Pancreas (tissue), 10 donors: Measurements from ENCODE around the gene ADAM23. TPM values are rescaled to one million over a fixed set of nuclear protein-coding genes. Genes with fewer than 3 reads are reported as not detected.

Experiments used
- ATAC-seq, 4 donors: fragments of 200-7000 bp; cut with Tn5 transposase; one replicate each; pipeline versions ENCODE4 v1.8.0 to v1.9.1; 2020; ENCODE audit warnings: mild to moderate bottlenecking in 4 of 4, moderate library complexity in 4 of 4
- DNase-seq, 6 donors: peaks; one replicate each; pipeline ENCODE4 v3.0.0-alpha.2; 2020
- FAIRE-seq: peaks from 2 replicates; lab custom pipeline; 2012; peaks lifted over from hg19 to GRCh38; lab: Jason Lieb, UNC
- H3K27ac ChIP-seq, 4 donors: fragments of 200-600 bp; sonication (generic); 1 replicate in 3 of 4; 2 replicates in 1 of 4; pipeline versions ENCODE4 v1.5.0 to v1.8.0; 2020
- H3K27me3 ChIP-seq, 4 donors: fragments of 200-600 bp; one replicate each; pipeline ENCODE4 v1.8.0; 2021
- H3K36me3 ChIP-seq, 3 donors: fragments of 200-600 bp; sonication (generic) in 1 of 3; one replicate each; pipeline versions ENCODE4 v1.5.0 to v1.8.0; 2020 to 2021
- H3K4me1 ChIP-seq, 3 donors: fragments of 200-600 bp; one replicate each; pipeline ENCODE4 v1.8.0; 2021
- H3K4me3 ChIP-seq, 4 donors: fragments of 200-600 bp; sonication (generic) in 2 of 4; one replicate each; pipeline versions ENCODE4 v1.5.0 to v1.8.0; 2020 to 2021
- H3K9me3 ChIP-seq, 4 donors: fragments of 200-600 bp; one replicate each; pipeline ENCODE4 v1.8.0; 2021
- WGBS, 2 donors: extraction: QIAGEN DNeasy Blood & Tissue Kit; methylation state at CpG; one replicate each; pipeline ENCODE4 v1.1.7; 2013; 5-methylcytosine and 5-hydroxymethylcytosine counted together
- intact Hi-C, 3 donors: fragments of 100-400 bp; cut with DNase I; formaldehyde crosslinking; loops; one replicate each; pipeline versions ENCODE4 v1.11.1 to v1.14.2; 2022
- polyA plus RNA-seq, 2 donors: library from polyadenylated mRNA; stranded (reverse); fragments of 200-250 nt; gene quantifications; one replicate each; pipeline ENCODE4 v1.2.3, GENCODE V29; 2013
- total RNA-seq, 6 donors: library from RNA; stranded (reverse); fragmentation: NEBNext Ultra II Directional in 4 of 6; extraction: Animal tissue kit (Norgen Biotek cat#: 25700) in 4 of 6; gene quantifications; one replicate each; pipeline versions ENCODE4 v1.2.1 to v1.2.4, GENCODE V29; 2021 to 2023
- TF ChIP-seq, protein P1 (sequence below), 4 donors: fragments of 200-600 bp; sonication (generic) in 3 of 4; IDR thresholded peaks; one replicate each; pipeline versions ENCODE4 v1.5.0 to v1.8.0; 2021; ENCODE audit warnings: antibody characterized with exemption in 4 of 4
- donor health status: healthy with polysubstance abuse.
- donor health status: DM: no; HTN: no; CAD: no; lungs with moderate emphysema.
- donor health status: DM: no; HTN: no; CAD: no.
- donor health status: control.
- donor health status: control.
- donor health status: Bipolar disorder and iron deficiency.
- donor health status: DM: yes; HTN: yes; CAD: no.
- donor health status: DM: no; HTN: no; CAD: no.
- donor health status: DM: no; HTN: no; CAD: no.
- donor health status: DM: yes; HTN: yes; CAD: no.

Gene ADAM23
- total and polyA plus RNA-seq, 8 donors = 0.11 to 0.92 (median 0.55) TPM

DNA sequence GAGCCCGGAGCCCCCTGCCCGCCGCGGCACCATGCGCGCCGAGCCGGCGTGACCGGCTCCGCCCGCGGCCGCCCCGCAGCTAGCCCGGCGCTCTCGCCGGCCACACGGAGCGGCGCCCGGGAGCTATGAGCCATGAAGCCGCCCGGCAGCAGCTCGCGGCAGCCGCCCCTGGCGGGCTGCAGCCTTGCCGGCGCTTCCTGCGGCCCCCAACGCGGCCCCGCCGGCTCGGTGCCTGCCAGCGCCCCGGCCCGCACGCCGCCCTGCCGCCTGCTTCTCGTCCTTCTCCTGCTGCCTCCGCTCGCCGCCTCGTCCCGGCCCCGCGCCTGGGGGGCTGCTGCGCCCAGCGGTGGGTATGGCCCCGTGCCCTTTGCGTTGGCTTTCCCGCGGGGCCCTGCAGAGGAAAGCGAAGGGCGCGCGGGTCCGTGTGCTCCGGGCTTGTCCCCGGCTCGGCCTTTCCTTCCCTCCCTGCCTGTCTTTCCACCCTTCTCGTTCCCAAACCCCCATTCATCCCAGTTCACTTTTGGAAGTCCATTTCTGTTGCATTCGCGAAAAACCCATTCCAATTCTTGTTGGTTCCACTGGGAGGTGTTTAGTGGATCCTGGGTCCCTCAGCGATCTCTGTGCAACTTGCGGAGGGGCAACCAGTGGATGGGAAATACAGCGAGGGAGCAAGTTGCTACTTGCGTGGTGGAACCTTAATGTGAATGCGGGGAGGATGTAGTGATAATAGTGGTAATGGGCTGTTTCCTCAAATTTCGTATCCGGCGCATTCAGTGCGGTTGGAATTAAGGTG lies 599 bp downstream of the ADAM23 start:
- peak in 3 of 6 donors; percentile 15 to 63 (median 50) for DNase-seq
- H3K4me3 ChIP-seq = peak overlapping the region; percentile 1 to 43 (median 24)
- no peak for FAIRE-seq
- ATAC-seq = peak in 3 of 4 donors; percentile 56 to 84 (median 64)
- WGBS, 2 donors = 4 to 5% methylated on average over 57 to 77 of the region's 77 CpGs
- no peak overlapping the region for H3K27ac ChIP-seq
- no peaks in the 10 kb centered on the region for H3K9me3 ChIP-seq
- TF ChIP-seq, protein P1, sequence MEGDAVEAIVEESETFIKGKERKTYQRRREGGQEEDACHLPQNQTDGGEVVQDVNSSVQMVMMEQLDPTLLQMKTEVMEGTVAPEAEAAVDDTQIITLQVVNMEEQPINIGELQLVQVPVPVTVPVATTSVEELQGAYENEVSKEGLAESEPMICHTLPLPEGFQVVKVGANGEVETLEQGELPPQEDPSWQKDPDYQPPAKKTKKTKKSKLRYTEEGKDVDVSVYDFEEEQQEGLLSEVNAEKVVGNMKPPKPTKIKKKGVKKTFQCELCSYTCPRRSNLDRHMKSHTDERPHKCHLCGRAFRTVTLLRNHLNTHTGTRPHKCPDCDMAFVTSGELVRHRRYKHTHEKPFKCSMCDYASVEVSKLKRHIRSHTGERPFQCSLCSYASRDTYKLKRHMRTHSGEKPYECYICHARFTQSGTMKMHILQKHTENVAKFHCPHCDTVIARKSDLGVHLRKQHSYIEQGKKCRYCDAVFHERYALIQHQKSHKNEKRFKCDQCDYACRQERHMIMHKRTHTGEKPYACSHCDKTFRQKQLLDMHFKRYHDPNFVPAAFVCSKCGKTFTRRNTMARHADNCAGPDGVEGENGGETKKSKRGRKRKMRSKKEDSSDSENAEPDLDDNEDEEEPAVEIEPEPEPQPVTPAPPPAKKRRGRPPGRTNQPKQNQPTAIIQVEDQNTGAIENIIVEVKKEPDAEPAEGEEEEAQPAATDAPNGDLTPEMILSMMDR (IDR thresholded peaks at IDR 0.05) = no peak
- H3K36me3 ChIP-seq = no peaks in the 10 kb centered on the region
- intact Hi-C loops = no loop called here
- peaks cover 0 to 4% (median 0%) of the 10 kb centered on the region in 3 donors for H3K4me1 ChIP-seq
- peaks cover 0 to 4% (median 0%) of the 10 kb centered on the region in 4 donors for H3K27me3 ChIP-seq

GRCh38 chr2:206445948-206446347 lies 2.6 kb downstream of the ADAM23 start:
- ATAC-seq = no peak

DNA sequence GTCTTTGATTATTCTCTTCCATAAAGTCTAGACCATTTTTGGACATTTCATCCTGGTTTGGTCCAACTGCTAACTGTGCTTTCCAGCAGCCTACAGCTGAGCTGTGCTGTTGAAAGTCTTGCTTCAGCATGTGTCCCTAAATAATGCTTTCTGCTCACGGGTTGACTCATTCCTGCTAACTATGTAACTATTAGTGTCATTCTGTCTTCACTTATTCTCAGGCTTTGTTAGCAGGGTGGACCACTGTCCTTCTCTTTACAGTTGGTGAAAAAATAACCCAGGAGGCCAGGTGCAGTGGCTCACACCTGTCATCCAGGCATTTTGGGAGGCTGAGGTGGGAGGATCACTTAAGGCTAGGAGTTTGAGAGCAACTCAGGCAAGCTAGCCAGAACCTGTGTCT lies 8.9 kb downstream of the ADAM23 start:
- H3K27me3 ChIP-seq = no peaks in the 10 kb centered on the region
- ATAC-seq (no peak), DNase-seq (no peak), FAIRE-seq (no peak)
- intact Hi-C loops = no loop called here
- no peaks in the 10 kb centered on the region for H3K4me1 ChIP-seq
- no peak overlapping the region for H3K4me3 ChIP-seq
- 67 to 72% methylated on average over 1 of the region's 1 CpG for WGBS, 2 donors
- H3K9me3 ChIP-seq = no peaks in the 10 kb centered on the region
- TF ChIP-seq, protein P1 (IDR thresholded peaks at IDR 0.05) = no peak
- no peak overlapping the region for H3K27ac ChIP-seq
- no peaks in the 10 kb centered on the region for H3K36me3 ChIP-seq

More at GRCh38 chr2:206445948-206446347, 2.6 kb downstream of the ADAM23 start:
- no peak for DNase-seq
- H3K4me3 ChIP-seq = no peak overlapping the region
- TF ChIP-seq, protein P1 (IDR thresholded peaks at IDR 0.05) = no peak
- 70 to 82% methylated on average over 2 of the region's 2 CpGs for WGBS, 2 donors
- peaks cover 0 to 4% (median 0%) of the 10 kb centered on the region in 4 donors for H3K27me3 ChIP-seq
- H3K9me3 ChIP-seq = no peaks in the 10 kb centered on the region
- no peak for FAIRE-seq
- intact Hi-C loops = no loop called here
- peaks cover 0 to 4% (median 0%) of the 10 kb centered on the region in 3 donors for H3K4me1 ChIP-seq
- H3K27ac ChIP-seq = no peak overlapping the region
- H3K36me3 ChIP-seq = no peaks in the 10 kb centered on the region

- intact Hi-C loops = no loop called here
- FAIRE-seq (no peak), DNase-seq (no peak), ATAC-seq (no peak)
- Histone ChIP-seq H3K9me3 (no peaks in the 10 kb centered on the region), H3K36me3 (no peaks in the 10 kb centered on the region), H3K27ac (no peak overlapping the region), H3K4me1 (no peaks in the 10 kb centered on the region), H3K4me3 (no peak overlapping the region), H3K27me3 (no peaks in the 10 kb centered on the region)
- TF ChIP-seq, protein P1 (IDR thresholded peaks at IDR 0.05) = no peak
- 28 to 32% methylated on average over 3 of the region's 3 CpGs for WGBS, 2 donors
Measured at GRCh38 chr2:206452750-206453149, 9.4 kb downstream of the ADAM23 start.
